ENCODE data around the gene ANP32D.
"Not testable (repeated sequence)": the region's sequence is repeated elsewhere in the genome, so short reads cannot be mapped to it uniquely, and the experiment has no call there.

The ANP32D gene

DNA sequence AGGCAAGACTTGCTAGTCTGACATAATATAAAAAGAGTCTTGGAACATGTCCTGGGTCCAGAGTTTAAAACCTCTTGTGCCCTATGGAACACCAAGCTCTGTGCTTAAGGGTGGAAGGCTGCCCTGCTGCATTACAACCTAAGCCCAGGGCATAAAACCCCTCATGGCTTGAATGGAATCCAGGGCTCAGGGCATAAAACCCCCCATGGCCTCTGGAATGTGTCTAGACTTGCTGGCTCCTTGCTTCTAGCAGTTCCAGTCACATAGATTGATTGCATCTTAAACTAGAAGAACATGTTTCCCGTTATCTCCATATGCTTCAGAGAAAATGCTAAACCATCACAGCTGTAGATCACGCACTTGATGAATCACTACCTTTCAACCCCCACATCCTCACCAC, 34.5 kb downstream of the ANP32D start:
- DNase-seq: not testable (repeated sequence)

DNA sequence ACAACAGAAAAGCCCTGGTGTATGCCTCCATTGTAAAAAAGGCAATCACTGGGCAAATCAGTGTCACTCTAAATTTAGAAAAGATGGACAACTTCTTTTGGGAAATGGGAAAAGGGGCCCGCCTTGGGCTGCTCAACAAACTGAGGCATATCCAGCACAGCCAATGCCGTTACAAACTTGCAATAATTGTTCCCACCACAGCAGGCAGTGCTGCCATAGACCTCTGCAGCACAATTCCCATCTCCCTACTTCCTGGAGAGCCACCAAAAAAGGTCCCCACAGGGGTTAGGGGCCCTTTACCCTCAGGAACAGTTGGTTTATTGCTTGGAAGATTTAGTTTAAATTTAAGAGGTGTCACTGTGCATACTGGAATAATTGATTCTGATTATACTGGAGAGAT, 36.6 kb downstream of the ANP32D start:
- no peak for DNase-seq

- no peak for DNase-seq
Measured at GRCh38 chr12:48510111-48510510, 37.8 kb downstream of the ANP32D start.

GRCh38 chr12:48512855-48513254, 40.5 kb downstream of the ANP32D start:
- DNase-seq: no peak

DNA sequence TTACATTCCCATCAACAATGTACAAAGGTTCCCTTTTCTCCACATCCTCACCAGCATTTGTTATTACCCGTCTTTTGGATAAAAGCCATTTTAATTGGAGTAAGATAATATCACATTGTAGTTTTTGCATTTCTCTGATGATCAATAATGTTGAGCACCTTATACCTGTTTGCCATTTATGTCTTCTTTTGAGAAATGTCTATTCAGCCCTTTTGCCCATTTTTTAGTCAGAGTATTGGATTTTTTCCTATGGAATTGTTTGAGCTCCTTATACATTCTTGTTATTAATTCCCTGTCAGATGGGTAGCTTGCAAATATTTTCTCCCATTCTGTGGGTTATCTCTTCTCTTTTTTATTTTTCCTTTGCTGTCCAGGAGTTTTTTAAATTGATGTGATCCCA, 42.4 kb downstream of the ANP32D start:
- DNase-seq: no peak

- DNase-seq: not testable (repeated sequence)
Measured at GRCh38 chr12:48520381-48520780, 48.0 kb downstream of the ANP32D start.
